Stimulated activated CD4-positive, alpha-beta T cell treated with anti-CD3 and anti-CD28 coated beads, Interleukin-12 subunit alpha, Interleukin-12 subunit beta, amount 100 ng/mL, for 48 hours (primary cell): Measurements from ENCODE around the gene SLC11A2.
A peak's percentile ranks its signal among the peaks of the same experiment; 100 is the strongest.
"Not testable (repeated sequence)": the region's sequence is repeated elsewhere in the genome, so short reads cannot be mapped to it uniquely, and the experiment has no call there.

Experiments
- DNase-seq, 3 donors: peaks; one replicate each; pipeline ENCODE4 v3.0.0-alpha.2; 2020; ENCODE audit warnings: low read depth in 2 of 3, low spot score in 1 of 3

Gene SLC11A2

DNA sequence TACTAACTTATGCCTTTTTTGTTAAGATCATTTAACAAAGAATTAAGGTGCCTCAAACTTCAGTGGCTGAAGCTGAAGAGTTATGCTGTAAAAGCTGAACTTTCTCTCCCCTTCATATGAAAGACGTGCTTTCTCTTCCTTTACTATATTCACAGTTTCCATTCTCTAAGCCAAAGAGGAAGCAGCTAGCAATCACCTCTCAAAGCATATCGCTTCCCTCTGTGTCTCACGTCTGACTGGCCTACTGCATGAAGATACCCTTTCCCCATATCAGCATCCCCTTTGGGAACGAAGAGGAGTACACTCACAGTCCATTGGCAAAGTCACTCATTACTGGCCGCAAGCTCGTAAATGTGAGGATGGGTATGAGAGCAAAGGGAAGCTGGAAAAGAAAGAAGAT lies 34.9 kb downstream of the SLC11A2 start:
- DNase-seq = no peak

DNA sequence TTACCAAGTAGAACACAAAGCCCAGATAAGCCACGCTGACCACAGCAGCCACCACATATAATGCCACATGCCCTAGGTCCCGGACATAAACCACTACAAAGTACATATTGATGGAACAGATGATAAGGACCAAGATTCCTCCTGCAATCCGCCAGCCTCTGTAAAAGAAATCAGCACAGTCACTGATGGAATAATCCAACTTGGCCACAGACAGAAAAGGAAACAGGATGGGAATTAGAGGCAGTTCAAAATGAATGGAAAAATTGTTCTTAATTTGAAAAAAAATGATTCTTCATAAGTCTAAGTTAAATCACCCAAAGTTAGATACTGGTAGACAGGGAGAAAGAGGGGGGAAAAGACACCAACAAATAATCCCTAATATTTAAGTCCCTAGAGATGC lies 35.4 kb downstream of the SLC11A2 start:
- DNase-seq = no peak

DNA sequence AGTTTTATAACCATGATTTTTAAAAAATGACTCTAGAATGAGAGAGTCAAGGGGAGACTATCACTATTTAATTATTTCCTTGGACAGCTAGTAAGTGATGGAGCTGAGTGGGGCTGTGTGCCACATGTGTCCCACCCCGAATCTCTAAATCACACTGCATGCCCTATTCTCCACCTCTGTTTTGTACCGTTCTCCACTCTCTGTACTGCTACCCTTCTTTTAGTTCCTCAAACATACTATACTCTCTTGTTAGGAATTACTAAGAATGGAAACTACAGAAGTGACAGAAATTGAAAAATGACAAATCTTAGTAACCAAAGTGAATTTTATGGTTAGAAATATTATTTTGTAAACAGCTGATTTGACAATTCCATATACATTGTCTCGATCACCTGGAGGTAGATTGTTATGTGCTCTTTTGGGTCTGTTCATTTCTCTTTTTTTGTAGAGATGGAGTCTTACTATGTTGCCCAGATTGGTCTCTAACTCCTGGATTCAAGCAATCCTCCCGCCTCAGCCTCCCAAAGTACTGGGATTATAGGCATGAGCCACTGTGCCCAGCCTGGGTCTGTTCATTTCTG lies 35.9 kb downstream of the SLC11A2 start:
- DNase-seq = no peak

DNA sequence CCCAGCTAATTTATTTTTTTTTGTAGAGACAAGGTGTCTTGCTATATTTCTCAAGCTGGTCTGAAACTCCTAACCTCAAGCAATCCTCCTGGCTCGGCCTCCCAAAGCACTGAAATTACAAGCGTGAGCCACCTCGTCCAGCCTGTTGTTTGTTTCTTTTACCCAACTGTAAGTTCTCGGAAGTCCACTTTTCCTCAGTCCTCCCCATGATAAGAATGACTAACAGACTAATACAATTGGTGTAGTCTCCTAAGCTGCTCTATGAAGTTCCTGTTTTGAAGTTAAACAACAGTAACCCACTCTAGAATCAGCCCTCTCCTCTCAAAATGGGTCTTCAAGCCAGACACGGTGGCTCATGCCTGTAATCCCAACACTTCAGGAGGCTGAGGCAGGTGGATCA lies 37.3 kb downstream of the SLC11A2 start:
- DNase-seq = no peak

DNA sequence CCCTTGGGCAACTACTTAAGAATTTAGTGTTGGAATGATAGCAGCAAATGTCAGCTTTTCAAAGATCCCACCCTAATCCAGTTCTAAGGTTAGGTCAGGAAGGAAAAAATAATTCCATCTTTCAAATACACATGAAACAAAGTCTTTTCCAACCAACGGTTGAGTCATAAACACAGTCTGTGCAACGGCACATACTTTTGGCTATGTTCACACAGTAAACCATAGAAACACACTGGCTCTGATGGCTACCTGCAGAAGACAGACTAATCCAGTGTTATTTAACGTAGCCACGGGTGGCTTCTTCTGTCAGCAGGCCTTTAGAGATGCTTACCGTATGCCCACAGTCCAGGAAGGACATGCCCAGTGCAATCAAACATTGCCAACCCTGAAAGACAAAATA lies 38.1 kb downstream of the SLC11A2 start:
- no peak for DNase-seq

DNA sequence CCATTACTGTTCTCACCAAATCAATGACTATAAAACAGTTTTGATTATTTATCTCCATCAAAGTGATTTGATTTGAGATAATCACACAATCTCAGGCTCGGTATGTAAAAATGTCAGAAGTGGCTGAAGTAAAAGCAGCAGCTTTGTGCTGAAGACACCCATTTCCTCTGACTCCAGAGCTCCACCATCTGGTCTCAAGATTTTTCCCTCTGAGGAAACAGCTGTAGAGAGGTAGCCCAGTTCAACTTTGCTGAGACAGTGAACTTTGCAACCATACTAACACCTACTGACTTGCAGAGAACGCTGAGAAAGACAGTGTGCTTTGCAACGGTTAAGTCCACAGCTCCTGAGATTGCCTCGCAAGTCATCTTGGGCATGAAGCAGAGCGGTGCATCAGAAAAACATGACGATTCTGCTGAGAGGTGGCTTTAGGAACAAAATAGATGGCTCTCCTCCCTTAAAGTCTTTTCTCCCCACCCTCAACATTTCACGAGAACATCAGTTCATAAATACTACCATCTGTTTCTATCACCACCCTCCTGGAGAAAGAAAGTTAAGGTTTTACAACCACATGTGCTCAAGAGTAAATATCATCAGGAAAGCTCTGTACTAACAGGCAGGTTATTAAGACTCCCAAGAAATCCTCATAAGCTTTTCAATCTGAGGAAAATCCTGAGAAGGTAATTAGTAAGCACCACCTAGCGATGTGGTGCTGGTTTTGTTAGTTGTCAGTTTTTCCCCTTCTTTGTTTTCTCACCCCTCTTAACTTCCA lies 39.0 kb downstream of the SLC11A2 start:
- DNase-seq = no peak

DNA sequence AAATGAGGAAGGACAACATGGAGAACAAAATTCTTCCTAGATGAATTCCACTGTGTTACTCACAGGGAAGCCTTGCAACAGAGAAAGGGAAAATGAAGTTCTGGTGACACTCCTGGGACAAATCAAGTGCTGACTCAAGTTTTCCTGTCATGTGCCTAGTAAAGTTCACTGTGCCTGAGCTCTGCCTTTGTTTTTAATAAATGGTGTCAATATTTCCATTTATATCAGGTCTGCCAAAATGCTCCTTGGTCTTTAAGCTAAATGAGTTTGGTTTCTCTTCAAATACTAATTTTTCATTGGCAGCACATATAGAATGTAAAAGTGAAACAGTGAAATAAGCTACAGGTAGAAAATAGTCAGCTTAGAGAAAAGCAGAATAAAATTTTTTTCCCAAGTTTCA lies 40.9 kb downstream of the SLC11A2 start:
- DNase-seq = no peak

DNA sequence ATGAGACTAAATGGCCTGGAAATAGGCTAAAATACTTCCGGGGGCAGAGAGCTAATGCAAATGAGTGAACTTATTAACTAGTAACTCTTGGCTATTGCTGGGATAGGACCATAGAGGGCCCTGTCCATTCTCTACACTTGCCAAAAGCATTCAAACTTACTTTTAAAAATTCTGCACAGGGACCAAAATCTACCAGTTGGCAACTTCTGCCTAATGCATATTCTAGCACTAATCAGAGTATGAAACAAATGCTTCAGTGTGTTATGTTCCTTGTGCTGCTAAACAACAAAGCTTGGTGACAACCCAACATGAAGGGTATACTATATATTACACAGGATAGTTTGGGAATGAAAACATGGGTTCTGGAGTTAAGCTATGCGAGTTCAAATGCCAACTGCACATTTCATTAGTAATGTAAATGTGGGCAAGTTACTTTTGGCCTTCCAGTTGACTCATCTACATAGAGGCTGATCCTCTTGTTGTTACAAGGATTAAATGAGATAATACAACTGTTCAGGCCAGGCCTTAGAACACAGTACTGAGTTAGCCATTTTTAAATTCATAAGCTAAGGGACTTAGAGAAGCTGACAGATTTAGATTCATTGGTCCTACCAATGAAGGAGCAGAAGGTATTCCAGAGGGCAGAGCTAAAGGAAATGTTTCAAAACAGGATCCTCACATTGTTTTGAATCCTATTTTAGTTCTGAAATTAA lies 41.4 kb downstream of the SLC11A2 start:
- no peak for DNase-seq

DNA sequence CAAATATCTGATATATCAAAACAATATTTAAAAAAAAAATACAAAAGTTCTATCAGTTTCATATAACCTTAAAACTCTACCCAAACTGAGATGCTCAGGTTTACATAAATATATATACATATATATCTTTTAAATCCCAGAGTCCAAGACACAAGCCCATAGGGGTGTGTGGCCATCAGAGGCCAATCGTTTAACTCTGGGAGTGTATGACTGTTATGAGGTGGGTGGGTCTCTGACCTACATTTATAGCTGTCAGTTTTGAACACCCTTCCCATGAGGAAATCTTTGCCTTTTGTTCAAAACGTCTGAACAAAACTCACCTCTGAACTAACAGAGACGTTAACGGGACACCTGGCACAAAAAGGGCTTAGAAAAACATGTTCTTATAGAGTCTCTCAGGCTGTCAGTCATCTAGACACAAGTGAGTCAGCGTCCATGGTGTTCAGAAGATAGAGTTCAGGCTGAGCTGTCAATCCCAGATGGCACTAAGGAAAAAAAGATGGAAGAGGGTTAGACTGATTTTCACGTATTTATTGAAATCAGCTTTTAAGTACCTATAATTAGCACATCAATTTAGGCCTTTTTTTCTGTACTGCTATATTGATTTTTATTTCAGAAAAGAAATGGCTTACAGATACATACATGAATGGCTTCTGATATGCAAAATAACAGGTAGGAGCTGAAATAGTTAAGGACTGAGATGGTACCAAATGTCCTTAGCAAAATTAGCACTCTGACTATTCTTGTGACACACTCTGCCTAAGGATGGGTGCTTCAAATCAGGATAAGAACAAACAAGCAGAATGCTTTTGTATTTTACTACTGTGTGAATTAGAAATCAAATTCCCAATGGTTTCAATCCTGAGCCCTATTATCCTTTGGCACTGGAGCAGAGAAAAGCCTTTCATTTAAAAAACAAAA lies 44.6 kb downstream of the SLC11A2 start:
- DNase-seq = no peak

DNA sequence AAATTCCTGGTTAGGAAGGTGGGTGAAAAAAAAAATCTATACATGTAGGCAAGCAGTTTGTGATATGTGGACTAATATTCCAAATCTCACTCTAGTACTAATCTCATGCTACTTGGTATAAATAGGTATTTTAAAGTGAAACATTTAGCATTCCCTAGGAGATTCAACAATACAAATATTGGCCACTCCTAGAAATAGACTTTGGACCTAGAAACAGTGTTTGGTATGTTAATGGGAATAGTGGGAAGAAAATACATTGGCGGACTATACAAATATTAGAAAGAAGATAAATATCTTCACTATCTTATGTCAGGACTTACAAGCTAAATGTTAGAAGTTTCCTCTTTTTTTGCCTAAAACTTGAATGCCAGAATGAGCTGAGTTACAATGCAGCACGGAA lies 45.6 kb downstream of the SLC11A2 start:
- DNase-seq = no peak

DNA sequence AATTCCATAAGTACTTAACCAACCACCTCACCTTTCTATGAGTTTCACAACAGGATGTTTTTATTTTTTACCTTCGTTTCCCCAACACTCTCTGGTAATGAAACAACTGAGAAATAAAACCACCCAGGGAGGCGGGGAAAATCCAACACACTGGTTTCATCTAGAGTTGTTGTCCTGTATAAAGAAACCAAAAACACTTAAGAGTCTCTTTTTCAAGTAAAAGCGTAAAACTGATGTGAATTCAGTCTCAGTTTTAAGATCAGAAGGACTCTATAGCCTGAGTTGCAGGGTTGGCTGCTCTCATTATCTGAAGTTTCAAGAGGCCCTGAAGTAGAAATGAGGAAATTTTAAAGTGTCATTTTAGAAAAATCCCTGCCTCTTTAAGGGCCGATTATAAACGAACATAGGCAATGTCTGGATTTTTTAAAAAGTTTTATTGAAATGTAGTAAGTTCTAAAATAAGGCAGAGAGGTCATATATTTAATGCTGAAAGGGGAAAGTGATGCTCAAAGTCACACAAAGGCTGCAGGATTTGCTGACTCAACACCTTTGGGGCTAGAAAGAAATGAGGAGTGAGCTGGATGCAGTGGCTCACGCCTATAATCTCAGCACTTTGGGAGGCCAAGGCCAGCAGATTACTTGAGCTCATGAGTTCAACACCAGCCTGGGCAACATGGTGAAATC lies 46.7 kb downstream of the SLC11A2 start:
- DNase-seq = peak in 2 of 3 donors; percentile 35 to 38

DNA sequence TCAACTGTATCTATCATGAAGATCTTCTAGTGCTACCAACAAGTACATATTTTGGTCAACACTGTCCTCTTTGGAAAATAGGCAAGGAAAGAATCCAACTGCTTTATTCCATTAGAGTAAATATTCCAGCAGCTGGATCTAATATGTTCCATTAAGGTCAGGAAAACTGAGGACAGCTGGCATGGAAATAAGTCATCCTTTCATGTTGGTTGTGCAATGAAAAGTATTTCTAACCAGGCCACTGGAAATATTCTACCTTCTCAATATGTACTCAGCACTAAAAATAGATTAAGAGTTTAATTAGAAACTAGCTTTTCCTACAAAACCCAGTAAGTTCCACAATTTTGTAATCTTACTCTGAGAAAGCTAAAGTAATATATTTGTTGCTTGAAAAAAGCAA lies 54.2 kb downstream of the SLC11A2 start:
- DNase-seq = no peak

DNA sequence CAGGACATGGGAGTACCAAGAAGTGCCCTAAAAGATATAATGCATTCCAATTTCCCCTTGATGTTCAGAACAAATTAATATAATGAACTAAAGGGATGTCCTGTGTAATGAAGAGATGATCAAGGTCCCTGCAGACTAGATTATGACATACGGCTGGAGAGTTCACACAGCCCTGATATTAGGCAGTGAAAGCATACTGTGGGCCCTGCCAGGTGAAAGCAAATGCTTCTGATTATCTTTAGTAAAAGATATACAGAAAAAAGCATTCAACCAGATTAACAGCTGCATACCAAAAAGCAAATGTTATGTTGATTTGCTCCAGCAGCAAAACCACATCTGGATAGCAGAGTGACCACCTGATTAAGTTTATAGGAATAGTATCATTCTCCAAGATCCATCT lies 61.8 kb downstream of the SLC11A2 start:
- no peak for DNase-seq

DNA sequence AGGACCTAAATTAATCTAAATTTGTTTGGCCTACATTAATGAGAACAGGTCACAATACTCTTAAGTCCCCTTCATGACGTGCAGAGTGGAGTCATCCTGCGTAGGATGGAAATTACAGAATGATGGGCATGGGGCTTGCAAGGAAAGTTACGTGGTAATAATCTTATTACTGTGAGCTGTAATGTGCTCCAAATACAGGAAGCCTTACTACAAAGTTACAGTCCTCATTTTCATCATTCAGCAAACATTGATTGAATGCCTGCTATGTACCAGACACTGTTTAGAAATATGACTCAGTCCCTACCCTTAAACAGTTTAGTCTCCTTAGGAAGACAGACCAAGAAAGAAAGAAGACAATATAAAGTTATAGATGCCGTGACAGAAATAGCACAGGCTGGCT lies 64.5 kb downstream of the SLC11A2 start:
- no peak for DNase-seq

DNA sequence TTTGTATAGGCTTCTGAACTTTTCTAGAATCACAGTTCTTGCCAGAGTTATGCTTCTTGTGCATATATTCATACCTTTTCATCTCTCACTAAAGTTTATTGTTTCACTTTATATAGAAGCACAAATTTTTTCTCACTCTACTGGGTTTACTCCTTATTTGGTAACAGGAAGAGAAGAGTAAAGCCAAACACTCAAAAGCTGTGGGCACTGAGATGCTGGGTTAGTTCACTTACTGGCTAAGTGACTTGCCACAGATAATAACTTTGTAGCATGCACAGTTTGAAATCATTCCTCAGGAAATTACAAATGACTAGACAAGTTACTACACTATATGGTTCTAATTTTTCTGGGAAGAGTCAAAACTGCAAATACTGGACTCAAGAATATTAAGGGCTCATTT lies 66.1 kb downstream of the SLC11A2 start:
- DNase-seq = no peak

DNA sequence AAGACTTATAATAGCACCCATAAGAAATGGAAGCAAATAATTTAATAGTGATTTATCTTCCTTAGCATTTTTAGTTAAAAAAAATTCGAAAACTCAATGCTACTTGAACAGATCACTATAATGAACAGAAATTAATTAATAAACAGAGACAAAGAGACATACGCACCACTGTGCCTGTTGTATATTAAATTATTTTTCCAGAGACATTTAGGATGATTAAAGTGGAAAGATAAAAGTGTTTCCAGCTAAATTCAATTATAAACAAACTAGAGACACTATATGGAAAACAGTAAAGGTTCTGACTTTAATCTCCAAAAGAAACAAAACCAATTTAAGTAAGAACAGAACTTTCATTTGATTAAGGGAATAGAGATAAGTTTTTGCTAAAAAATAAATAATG lies 70.5 kb downstream of the SLC11A2 start:
- no peak for DNase-seq

DNA sequence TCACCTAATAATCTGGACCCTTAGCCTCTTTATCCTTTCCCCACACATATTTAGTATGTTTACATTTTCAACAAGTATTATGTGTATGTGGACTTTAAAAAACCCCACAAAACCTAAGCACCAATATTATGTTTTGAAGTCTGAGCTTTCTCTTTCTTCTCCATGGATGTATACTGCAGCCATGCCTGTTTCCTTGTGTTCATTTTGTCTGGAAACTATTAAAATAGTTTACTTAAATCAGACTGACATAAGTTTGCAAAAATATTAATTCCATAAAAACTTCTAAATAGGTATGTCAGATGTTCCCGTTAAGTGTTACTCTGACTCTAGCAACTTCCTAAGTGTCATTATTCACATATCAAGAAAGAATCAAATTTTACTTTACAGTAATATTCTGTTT lies 70.9 kb downstream of the SLC11A2 start:
- DNase-seq = no peak

DNA sequence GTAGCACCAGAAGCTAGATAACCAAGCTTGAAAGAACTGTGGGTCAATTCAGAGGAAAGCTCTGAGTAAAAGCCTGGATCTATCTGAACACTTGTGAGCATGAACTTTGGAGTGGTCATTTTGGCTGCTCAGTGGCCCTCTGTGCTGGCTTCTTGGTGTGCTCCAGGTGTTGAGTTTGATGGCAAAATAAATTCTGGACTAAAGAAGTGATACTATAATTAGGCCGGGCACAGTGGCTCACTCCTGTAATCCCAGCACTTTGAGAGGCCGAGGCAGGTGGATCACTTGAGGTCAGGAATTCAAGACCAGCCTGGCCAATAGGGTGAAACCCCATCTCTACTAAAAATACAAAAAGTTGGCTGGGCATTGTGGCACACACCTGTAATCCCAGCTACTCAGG lies 71.4 kb downstream of the SLC11A2 start:
- DNase-seq = not testable (repeated sequence)

DNA sequence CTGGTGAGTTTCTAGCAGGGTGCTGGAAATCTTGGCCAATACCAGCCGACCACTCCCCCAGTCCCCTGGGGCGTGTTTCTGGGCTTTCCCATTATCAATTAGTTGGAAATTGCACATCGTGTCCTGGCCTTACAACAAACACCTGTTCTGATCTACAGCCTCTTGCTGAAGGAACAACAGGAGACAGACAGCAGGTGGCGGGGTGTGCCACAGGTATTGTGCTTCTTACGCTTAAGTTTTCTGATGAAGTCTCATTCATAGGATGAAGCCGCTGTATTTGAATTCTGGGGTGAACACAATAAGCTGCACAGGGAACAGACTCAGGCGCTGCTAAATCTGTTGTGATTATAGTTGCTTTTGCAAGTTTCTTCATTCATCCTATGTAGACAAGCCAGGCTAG lies 73.1 kb downstream of the SLC11A2 start:
- no peak for DNase-seq

DNA sequence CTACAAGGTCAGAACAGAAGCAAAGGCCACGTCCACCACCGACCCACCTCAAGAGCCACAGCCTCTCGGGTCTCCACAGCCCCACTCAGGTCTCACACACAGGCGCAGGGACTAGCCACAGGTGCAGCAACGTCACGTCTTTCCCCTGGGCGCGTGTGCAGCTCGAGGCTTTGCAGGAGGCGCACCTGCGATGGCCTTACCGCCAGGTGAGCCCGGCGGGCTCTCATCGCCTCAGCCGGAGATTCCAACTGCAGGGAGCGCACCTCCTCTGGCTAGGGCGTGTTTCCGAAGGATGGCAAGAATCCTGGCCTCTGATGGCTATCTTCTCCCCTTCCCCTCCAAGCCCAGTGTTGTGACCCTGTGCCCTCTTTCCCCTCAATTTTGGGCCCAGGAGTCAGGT lies 73.7 kb downstream of the SLC11A2 start, which contains the start of gene HIGD1C:
HIGD1C (plus strand) TSS at position 35 of the 400 bp plus-strand sequence. CDS start 1,455 bp downstream, outside the sequence.
- no peak for DNase-seq

DNA sequence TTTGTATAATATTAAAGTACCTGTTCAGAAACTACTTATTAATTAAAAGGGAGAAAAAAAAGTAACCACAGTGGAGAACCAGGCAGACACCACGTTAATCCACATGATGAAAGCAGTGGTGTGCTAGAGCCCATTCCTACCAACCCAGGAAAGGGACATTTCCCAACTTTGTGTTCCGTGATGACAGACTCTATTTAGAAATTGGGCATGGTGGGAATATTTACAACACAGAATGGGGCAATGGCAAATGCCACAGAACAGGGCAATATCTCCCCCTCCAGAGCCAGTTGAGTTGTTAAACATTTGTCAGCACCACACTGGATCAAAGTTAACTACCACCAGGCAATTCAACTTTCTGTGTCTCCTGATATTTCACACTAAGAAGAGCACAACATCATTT lies 75.1 kb downstream of the SLC11A2 start:
- no peak for DNase-seq
